DOHH2 (cell line): ENCODE measurements around the gene FYCO1.

ENCODE experiments used
- CTCF ChIP-seq: fragments of 200-600 bp; sonication (generic); IDR thresholded peaks from one replicate; pipeline ENCODE4 v1.5.1; 2014; ENCODE audit warnings: antibody characterized with exemption, mild to moderate bottlenecking, low read depth, low read length; ENCODE audit not compliant: poor library complexity, severe bottlenecking
- EZH2phosphoT487 ChIP-seq: fragments of 200-600 bp; sonication (generic); IDR thresholded peaks from 2 replicates; pipeline ENCODE4 v1.6.1; 2017; ENCODE audit warnings: borderline replicate concordance, mild to moderate bottlenecking, antibody characterized with exemption, low read length, moderate library complexity, mixed read lengths

- TF ChIP-seq CTCF = no peak
- no peak for TF ChIP-seq EZH2phosphoT487
Observed at GRCh38 chr3:45907769-45908705, 87.6 kb downstream of the FYCO1 start.
